Hepatocyte (in vitro differentiated cells): ENCODE measurements around the gene SLC35E2B. TPM values are rescaled to one million over a fixed set of nuclear protein-coding genes. Genes with fewer than 3 reads are reported as not detected.
"Not testable (repeated sequence)": the region's sequence is repeated elsewhere in the genome, so short reads cannot be mapped to it uniquely, and the experiment has no call there.

Experiments used
- DNase-seq: peaks from one replicate; pipeline ENCODE4 v3.0.0-alpha.2; 2016; ENCODE audit warnings: low spot score
- H2AFZ ChIP-seq: fragments of 200-600 bp; sonication (generic); 2 replicates; pipeline ENCODE4 v1.6.0; 2016; ENCODE audit warnings: antibody characterized with exemption, mild to moderate bottlenecking
- H3K27ac ChIP-seq: fragments of 200-600 bp; sonication (generic); 2 replicates; pipeline ENCODE4 v1.5.1; 2016; ENCODE audit warnings: mild to moderate bottlenecking
- H3K27me3 ChIP-seq: fragments of 200-600 bp; sonication (generic); 2 replicates; pipeline ENCODE4 v1.6.1; 2016
- H3K36me3 ChIP-seq: fragments of 200-600 bp; sonication (generic); replicated peaks from 2 replicates; pipeline ENCODE4 v1.5.1; 2016; ENCODE audit warnings: low read depth; ENCODE audit not compliant: insufficient read depth
- H3K4me1 ChIP-seq: fragments of 200-600 bp; sonication (generic); 2 replicates; pipeline ENCODE4 v1.5.1; 2016; ENCODE audit warnings: mild to moderate bottlenecking, moderate library complexity; ENCODE audit not compliant: insufficient read depth
- H3K4me2 ChIP-seq: fragments of 200-600 bp; sonication (generic); 2 replicates; pipeline ENCODE4 v1.6.0; 2016
- H3K4me3 ChIP-seq: fragments of 200-600 bp; sonication (generic); 2 replicates; pipeline ENCODE4 v1.5.1; 2016; ENCODE audit warnings: mild to moderate bottlenecking
- H3K79me2 ChIP-seq: fragments of 200-600 bp; sonication (generic); 2 replicates; pipeline ENCODE4 v1.6.0; 2017; ENCODE audit warnings: mild to moderate bottlenecking
- H3K9me2 ChIP-seq: fragments of 200-600 bp; sonication (generic); replicated peaks from 2 replicates; pipeline ENCODE4 v1.6.0; 2017; ENCODE audit warnings: mild to moderate bottlenecking; ENCODE audit not compliant: insufficient read depth
- H3K9me3 ChIP-seq: fragments of 200-600 bp; sonication (generic); 2 replicates; pipeline ENCODE4 v1.5.1; 2016; ENCODE audit warnings: low read depth, mild to moderate bottlenecking
- H4K20me1 ChIP-seq: fragments of 200-600 bp; sonication (generic); 2 replicates; pipeline ENCODE4 v1.6.0; 2016; ENCODE audit warnings: mild to moderate bottlenecking; ENCODE audit not compliant: insufficient read depth, poor library complexity, severe bottlenecking
- EZH2 ChIP-seq: fragments of 200-600 bp; sonication (generic); IDR thresholded peaks from 2 replicates; pipeline ENCODE4 v1.6.1; 2016; ENCODE audit warnings: antibody characterized with exemption, mild to moderate bottlenecking, borderline replicate concordance
- EZH2phosphoT487 ChIP-seq: fragments of 200-600 bp; sonication (generic); IDR thresholded peaks from one replicate; pipeline ENCODE4 v1.6.1; 2018; ENCODE audit warnings: antibody characterized with exemption, mild to moderate bottlenecking, low read depth, moderate library complexity; ENCODE audit not compliant: unreplicated experiment, severe bottlenecking
- WGBS: methylation state at CpG from one replicate; pipeline ENCODE4 v1.1.6; 2016; ENCODE audit warnings: low lambda C conversion rate; ENCODE audit errors: missing lambda C conversion rate; 5-methylcytosine and 5-hydroxymethylcytosine counted together
- polyA plus RNA-seq: library from polyadenylated mRNA; unstranded; fragments of >200 nt; fragmentation: Nextera tagmentation; extraction: Ambion mirVana; gene quantifications from 2 replicates; pipeline ENCODE4 v1.2.1, GENCODE V29; 2016
- total RNA-seq: library from RNA; depleted of rRNA; stranded (reverse); fragments of >200 nt; gene quantifications from 2 replicates; pipeline ENCODE4 v1.2.3, GENCODE V29; 2014
- TF ChIP-seq, protein P1 (sequence below): fragments of 200-600 bp; sonication (generic); IDR thresholded peaks from 2 replicates; pipeline ENCODE4 v1.5.1; 2016; ENCODE audit warnings: antibody characterized with exemption, mild to moderate bottlenecking; ENCODE audit not compliant: poor library complexity

The SLC35E2B gene
- total and polyA plus RNA-seq, 2 experiments from 2014 or later: 29.2 to 46.7 TPM

DNA sequence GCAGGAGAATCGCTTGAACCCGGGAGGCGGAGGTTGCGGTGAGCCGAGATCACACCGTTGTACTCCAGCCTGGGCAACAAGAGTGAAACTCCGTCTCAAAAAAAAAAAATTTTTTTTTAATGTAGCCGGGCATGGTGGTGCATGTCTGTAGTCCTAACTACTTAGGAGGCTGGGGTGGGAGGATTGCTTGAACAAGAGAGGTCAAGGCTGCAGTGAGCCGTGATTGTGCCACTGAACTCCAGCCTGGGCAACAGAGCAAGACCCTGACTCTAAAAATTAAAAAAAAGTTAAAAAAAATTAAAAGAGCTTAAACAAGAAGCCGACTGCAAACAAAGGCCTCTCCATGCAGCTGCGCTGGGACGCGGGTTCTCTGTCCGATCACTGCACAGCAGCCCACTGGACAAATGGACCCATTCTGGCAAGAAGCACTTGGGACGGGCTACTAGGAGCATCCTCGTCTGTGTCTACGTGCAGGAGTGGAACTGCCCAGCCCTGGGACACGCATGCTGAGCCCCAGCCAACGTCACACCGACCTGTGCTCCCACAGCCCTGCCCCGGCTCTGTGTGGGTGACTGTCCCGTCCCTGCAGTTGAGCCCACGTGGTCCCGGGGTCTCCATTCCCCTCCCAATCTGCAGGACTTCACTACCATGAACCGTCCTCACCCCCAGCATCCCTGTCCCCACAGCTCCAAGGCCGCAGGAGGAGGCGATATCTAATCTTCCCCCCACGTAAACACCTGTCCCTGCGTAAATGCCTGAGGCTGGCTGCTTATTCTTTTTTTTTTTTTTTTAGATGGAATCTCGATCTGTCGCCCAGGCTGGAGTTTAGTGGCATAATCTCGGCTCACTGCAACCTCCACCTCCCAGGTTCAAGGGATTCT is 12.3 kb downstream of the SLC35E2B start:
- Histone ChIP-seq H3K4me3 (no peak overlapping the region), H3K27me3 (no peaks in the 10 kb centered on the region), H3K36me3 (no peaks in the 10 kb centered on the region), H3K27ac (peak overlapping the region; percentile 91), H2AFZ (no peak overlapping the region), H3K79me2 (peaks cover 76% of the 10 kb centered on the region), H3K9me2 (no peaks in the 10 kb centered on the region), H3K4me1 (peaks cover 2% of the 10 kb centered on the region), H3K9me3 (no peaks in the 10 kb centered on the region), H4K20me1 (peaks cover 34% of the 10 kb centered on the region), H3K4me2 (no peak overlapping the region)
- TF ChIP-seq EZH2phosphoT487: no peak
- TF ChIP-seq, protein P1, sequence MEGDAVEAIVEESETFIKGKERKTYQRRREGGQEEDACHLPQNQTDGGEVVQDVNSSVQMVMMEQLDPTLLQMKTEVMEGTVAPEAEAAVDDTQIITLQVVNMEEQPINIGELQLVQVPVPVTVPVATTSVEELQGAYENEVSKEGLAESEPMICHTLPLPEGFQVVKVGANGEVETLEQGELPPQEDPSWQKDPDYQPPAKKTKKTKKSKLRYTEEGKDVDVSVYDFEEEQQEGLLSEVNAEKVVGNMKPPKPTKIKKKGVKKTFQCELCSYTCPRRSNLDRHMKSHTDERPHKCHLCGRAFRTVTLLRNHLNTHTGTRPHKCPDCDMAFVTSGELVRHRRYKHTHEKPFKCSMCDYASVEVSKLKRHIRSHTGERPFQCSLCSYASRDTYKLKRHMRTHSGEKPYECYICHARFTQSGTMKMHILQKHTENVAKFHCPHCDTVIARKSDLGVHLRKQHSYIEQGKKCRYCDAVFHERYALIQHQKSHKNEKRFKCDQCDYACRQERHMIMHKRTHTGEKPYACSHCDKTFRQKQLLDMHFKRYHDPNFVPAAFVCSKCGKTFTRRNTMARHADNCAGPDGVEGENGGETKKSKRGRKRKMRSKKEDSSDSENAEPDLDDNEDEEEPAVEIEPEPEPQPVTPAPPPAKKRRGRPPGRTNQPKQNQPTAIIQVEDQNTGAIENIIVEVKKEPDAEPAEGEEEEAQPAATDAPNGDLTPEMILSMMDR: no peak
- no peak for TF ChIP-seq EZH2
- 91% methylated on average over 32 of the region's 32 CpGs for WGBS
- no peak for DNase-seq

- H3K4me2 ChIP-seq: peak overlapping the region; percentile 15
- H3K27me3 ChIP-seq: no peaks in the 10 kb centered on the region
- H3K79me2 ChIP-seq: peaks cover 61% of the 10 kb centered on the region
- no peak overlapping the region for H3K4me3 ChIP-seq
- no peaks in the 10 kb centered on the region for H3K36me3 ChIP-seq
- no peaks in the 10 kb centered on the region for H3K9me3 ChIP-seq
- peaks cover 2% of the 10 kb centered on the region for H3K4me1 ChIP-seq
- H3K9me2 ChIP-seq: no peaks in the 10 kb centered on the region
- 71% methylated on average over 24 of the region's 24 CpGs for WGBS
- peak; percentile 72 for DNase-seq
- TF ChIP-seq, protein P1: no peak
- no peak for TF ChIP-seq EZH2
- no peak for TF ChIP-seq EZH2phosphoT487
- H2AFZ ChIP-seq: no peak overlapping the region
- H4K20me1 ChIP-seq: peaks cover 30% of the 10 kb centered on the region
- H3K27ac ChIP-seq: peak overlapping the region; percentile 41
These were observed 13.8 kb downstream of the SLC35E2B start for GRCh38 chr1:1678581-1679380.

GRCh38 chr1:1677718-1678580 is 14.6 kb downstream of the SLC35E2B start:
- peaks cover 53% of the 10 kb centered on the region for H3K79me2 ChIP-seq
- no peaks in the 10 kb centered on the region for H3K36me3 ChIP-seq
- H3K4me2 ChIP-seq: peak overlapping the region; percentile 15
- no peaks in the 10 kb centered on the region for H3K9me3 ChIP-seq
- peak; percentile 8 for DNase-seq
- no peak overlapping the region for H2AFZ ChIP-seq
- peaks cover 2% of the 10 kb centered on the region for H3K4me1 ChIP-seq
- no peaks in the 10 kb centered on the region for H3K27me3 ChIP-seq
- no peaks in the 10 kb centered on the region for H3K9me2 ChIP-seq
- no peak for TF ChIP-seq EZH2phosphoT487
- TF ChIP-seq, protein P1: no peak
- no peak for TF ChIP-seq EZH2
- peak overlapping the region; percentile 41 for H3K27ac ChIP-seq
- H3K4me3 ChIP-seq: no peak overlapping the region
- H4K20me1 ChIP-seq: peaks cover 27% of the 10 kb centered on the region
- WGBS: 97% methylated on average over 36 of the region's 39 CpGs

- not testable (repeated sequence) for H3K4me3 ChIP-seq, H3K4me2 ChIP-seq, DNase-seq, H3K9me2 ChIP-seq, H2AFZ ChIP-seq, H3K4me1 ChIP-seq, H3K27me3 ChIP-seq, H3K36me3 ChIP-seq, H3K9me3 ChIP-seq, H3K27ac ChIP-seq
- Histone ChIP-seq H4K20me1 (peaks cover 18% of the 10 kb centered on the region), H3K79me2 (peaks cover 38% of the 10 kb centered on the region)
- no CpG with 5 or more reads among the region's 21 CpGs for WGBS
These were observed 16.5 kb downstream of the SLC35E2B start for GRCh38 chr1:1676087-1676486.

DNA sequence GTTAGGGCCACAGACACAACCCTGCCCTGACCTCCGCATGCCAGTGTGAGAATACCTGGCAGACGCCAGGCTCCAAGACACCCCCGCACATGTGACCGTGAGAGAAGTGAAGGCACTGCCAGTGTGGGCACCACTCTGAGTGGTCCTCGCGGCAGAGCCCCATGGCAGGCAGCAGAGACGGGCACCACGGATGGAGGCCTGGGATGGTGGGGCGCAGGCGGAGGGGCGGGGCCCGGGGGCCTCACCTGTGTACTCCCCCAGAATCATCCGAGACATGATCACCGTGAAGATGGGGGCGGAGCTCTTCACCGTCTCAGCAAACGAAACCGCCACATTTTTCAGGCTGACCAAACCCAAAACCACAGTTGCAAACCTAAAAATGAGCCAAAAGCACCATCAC is 17.4 kb downstream of the SLC35E2B start:
- H3K4me1 ChIP-seq, H3K9me3 ChIP-seq, H3K4me2 ChIP-seq, H3K27ac ChIP-seq, H3K4me3 ChIP-seq, H3K36me3 ChIP-seq, H3K9me2 ChIP-seq, H3K27me3 ChIP-seq, DNase-seq, H2AFZ ChIP-seq: not testable (repeated sequence)
- Histone ChIP-seq H3K79me2 (peaks cover 31% of the 10 kb centered on the region), H4K20me1 (peaks cover 14% of the 10 kb centered on the region)
- WGBS: no CpG with 5 or more reads among the region's 18 CpGs
